GM23338 (cell line): ENCODE measurements around the gene ODAD3.

Experiments used
- CTCF ChIP-seq, 2 experiments: fragments of 200-600 bp in 1 of 2; sonication (generic) in 1 of 2; conservative IDR thresholded peaks; 2 replicates each; pipeline versions ENCODE4 v1.5.1 to v1.6.1; 2016 to 2017; ENCODE audit warnings: antibody characterized with exemption in 2 of 2, low read depth in 2 of 2, mild to moderate bottlenecking in 2 of 2, moderate library complexity in 1 of 2
- ETS1 ChIP-seq: IDR thresholded peaks from 2 replicates; pipeline ENCODE4 v1.6.1; 2016; ENCODE audit warnings: antibody characterized with exemption
- EZH2 ChIP-seq: fragments of 200-600 bp; sonication (generic); IDR thresholded peaks from one replicate; pipeline ENCODE4 v1.8.0; 2017; ENCODE audit warnings: antibody characterized with exemption, mild to moderate bottlenecking, low read depth; ENCODE audit not compliant: unreplicated experiment
- EZH2phosphoT487 ChIP-seq: fragments of 200-600 bp; sonication (generic); IDR thresholded peaks from one replicate; pipeline ENCODE4 v1.8.1; 2018; ENCODE audit warnings: antibody characterized with exemption; ENCODE audit not compliant: unreplicated experiment
- JUNB ChIP-seq: IDR thresholded peaks from one replicate; pipeline ENCODE4 v1.6.1; 2016; ENCODE audit warnings: antibody characterized with exemption; ENCODE audit not compliant: unreplicated experiment
- NANOG ChIP-seq: IDR thresholded peaks from 2 replicates; pipeline ENCODE4 v1.6.1; 2016; ENCODE audit warnings: antibody characterized with exemption, borderline replicate concordance
- POLR2AphosphoS5 ChIP-seq: IDR thresholded peaks from 2 replicates; pipeline ENCODE4 v1.6.1; 2016; ENCODE audit warnings: antibody characterized with exemption, low read depth
- REST ChIP-seq: IDR thresholded peaks from one replicate; pipeline ENCODE4 v1.6.1; 2018; ENCODE audit warnings: antibody characterized with exemption; ENCODE audit not compliant: unreplicated experiment
- STAT1 ChIP-seq: IDR thresholded peaks from one replicate; pipeline ENCODE4 v1.6.1; 2016; ENCODE audit warnings: antibody characterized with exemption; ENCODE audit not compliant: unreplicated experiment
- ZNF462 ChIP-seq: fragments of 250-450 bp; sonication (Bioruptor Pico); IDR thresholded peaks from 2 replicates; pipeline ENCODE4 v1.5.0; 2020; ENCODE audit warnings: mild to moderate bottlenecking, moderate library complexity

- TF ChIP-seq JUNB: no peak
- TF ChIP-seq REST: no peak
- no peak for TF ChIP-seq EZH2
- no peak for TF ChIP-seq POLR2AphosphoS5
- no peak for TF ChIP-seq CTCF (conservative IDR thresholded peaks at IDR 0.05; ENCODE audit: low read depth in 2 of 2)
- TF ChIP-seq EZH2phosphoT487: no peak
- no peak for TF ChIP-seq STAT1
- no peak for TF ChIP-seq ZNF462 (CRISPR knock-in tag)
- no peak for TF ChIP-seq ETS1
- no peak for TF ChIP-seq NANOG
Observed at GRCh38 chr19:11423164-11423790, 11.6 kb downstream of the ODAD3 start.
